ENCODE results near the gene ZNF777.
"Not testable (repeated sequence)": the region's sequence is repeated elsewhere in the genome, so short reads cannot be mapped to it uniquely, and the experiment has no call there.

The ZNF777 gene

DNA sequence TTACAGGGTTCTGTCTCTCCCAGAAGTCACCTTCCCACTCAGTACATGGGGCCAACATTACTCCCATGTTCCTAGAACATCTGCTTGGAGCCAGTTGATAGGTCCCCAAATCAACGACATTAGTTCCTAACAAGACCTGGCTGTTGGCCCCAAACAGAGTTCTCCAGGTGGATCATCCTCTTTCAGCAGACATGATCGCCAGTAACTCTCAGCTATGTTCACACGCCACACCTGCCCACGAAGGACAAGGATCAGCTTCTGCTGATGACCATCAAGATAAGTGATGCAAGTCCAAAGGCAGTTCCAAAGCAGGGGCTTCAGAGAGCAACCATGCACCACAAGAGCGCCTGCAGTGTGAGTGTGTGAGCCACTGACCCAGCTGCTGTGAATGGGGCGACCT is 11.0 kb downstream of the ZNF777 start:
- no peak overlapping the region for H3K4ac ChIP-seq (ENCODE audit: low read depth in 1 of 2, low read length in 2 of 2)
- H3K14ac ChIP-seq (ENCODE audit: low read length in 2 of 2) = no peak overlapping the region
- no peak overlapping the region for H3K27ac ChIP-seq (ENCODE audit: low read length, poor library complexity, severe bottlenecking)
- no peak overlapping the region for H2BK15ac ChIP-seq (ENCODE audit: low read depth, poor library complexity, severe bottlenecking)
- H2BK5ac ChIP-seq (ENCODE audit: low read depth, low read length, poor library complexity, severe bottlenecking) = no peak overlapping the region
- H3K4me1 ChIP-seq (ENCODE audit: control insufficient read depth, insufficient read depth, low read depth, low read length) = no peaks in the 10 kb centered on the region
- no peak overlapping the region for H3K4me2 ChIP-seq (ENCODE audit: low read length, poor library complexity, severe bottlenecking)
- H3K36me3 ChIP-seq (ENCODE audit: control insufficient read depth in 1 of 2, insufficient read depth in 2 of 2, low read depth in 1 of 2, low read length in 2 of 2) = peaks cover 65 to 82% of the 10 kb centered on the region in 2 experiments
- H4K8ac ChIP-seq (ENCODE audit: low read length) = no peak overlapping the region
- no peaks in the 10 kb centered on the region for H3K9me3 ChIP-seq (ENCODE audit: control insufficient read depth, low read length)
- H3K23ac ChIP-seq (ENCODE audit: low read length in 2 of 2) = no peak overlapping the region
- 97% methylated on average over 6 of the region's 6 CpGs for WGBS
- no peak overlapping the region for H3K9ac ChIP-seq (ENCODE audit: low read length)
- H3K18ac ChIP-seq (ENCODE audit: low read depth in 1 of 2, low read length in 2 of 2) = no peak overlapping the region
- no peak overlapping the region for H4K91ac ChIP-seq (ENCODE audit: low read length)
- H2BK12ac ChIP-seq (ENCODE audit: low read length in 2 of 2) = no peak overlapping the region
- H3K27me3 ChIP-seq (ENCODE audit: control insufficient read depth in 1 of 2, insufficient read depth in 1 of 2, low read length in 2 of 2) = no peaks in the 10 kb centered on the region
- no peak overlapping the region for H2AK5ac ChIP-seq (ENCODE audit: low read length, severe bottlenecking)
- peaks cover 43% of the 10 kb centered on the region for H3K79me1 ChIP-seq (replicated peaks; ENCODE audit: low read length, poor library complexity, severe bottlenecking)
- no peak overlapping the region for H2BK120ac ChIP-seq (ENCODE audit: low read depth, low read length)
- no peak for DNase-seq
- H3K4me3 ChIP-seq (ENCODE audit: insufficient read depth in 1 of 2, low read depth in 1 of 2, low read length in 2 of 2) = no peak overlapping the region
- no peak overlapping the region for H2AFZ ChIP-seq (ENCODE audit: low read depth, low read length)

DNA sequence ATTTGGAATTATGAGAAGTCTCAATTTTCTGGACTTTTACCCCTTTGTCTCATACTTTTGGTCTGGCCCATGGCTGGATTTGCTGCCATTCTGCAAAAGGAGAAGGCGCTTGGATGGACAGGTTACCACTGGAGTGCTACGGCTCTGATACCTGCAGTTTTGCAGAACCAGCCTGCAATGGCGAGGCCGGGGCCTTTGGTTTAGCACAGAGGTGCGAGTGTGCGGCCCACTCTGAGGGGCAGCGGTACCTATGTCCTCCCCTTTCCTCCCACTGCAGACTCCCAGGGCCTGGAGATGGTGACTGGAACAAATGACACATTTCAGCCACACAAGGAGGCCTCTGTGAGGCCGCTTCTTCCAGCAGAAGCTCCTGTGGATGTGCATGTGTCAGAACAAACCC is 11.9 kb downstream of the ZNF777 start:
- Histone ChIP-seq H2BK12ac (ENCODE audit: low read length in 2 of 2) (no peak overlapping the region), H2BK15ac (ENCODE audit: low read depth, poor library complexity, severe bottlenecking) (no peak overlapping the region), H4K91ac (ENCODE audit: low read length) (no peak overlapping the region), H2BK5ac (ENCODE audit: low read depth, low read length, poor library complexity, severe bottlenecking) (no peak overlapping the region), H3K14ac (ENCODE audit: low read length in 2 of 2) (no peak overlapping the region), H2AK5ac (ENCODE audit: low read length, severe bottlenecking) (no peak overlapping the region), H4K8ac (ENCODE audit: low read length) (no peak overlapping the region), H3K36me3 (ENCODE audit: control insufficient read depth in 1 of 2, insufficient read depth in 2 of 2, low read depth in 1 of 2, low read length in 2 of 2) (peaks cover 60 to 82% of the 10 kb centered on the region in 2 experiments), H3K18ac (ENCODE audit: low read depth in 1 of 2, low read length in 2 of 2) (no peak overlapping the region), H3K9ac (ENCODE audit: low read length) (no peak overlapping the region), H3K4me2 (ENCODE audit: low read length, poor library complexity, severe bottlenecking) (no peak overlapping the region), H2BK120ac (ENCODE audit: low read depth, low read length) (no peak overlapping the region), H3K27me3 (ENCODE audit: control insufficient read depth in 1 of 2, insufficient read depth in 1 of 2, low read length in 2 of 2) (no peaks in the 10 kb centered on the region), H3K9me3 (ENCODE audit: control insufficient read depth, low read length) (no peaks in the 10 kb centered on the region), H2AFZ (ENCODE audit: low read depth, low read length) (no peak overlapping the region), H3K23ac (ENCODE audit: low read length in 2 of 2) (no peak overlapping the region), H3K27ac (ENCODE audit: low read length, poor library complexity, severe bottlenecking) (no peak overlapping the region), H3K4me1 (ENCODE audit: control insufficient read depth, insufficient read depth, low read depth, low read length) (no peaks in the 10 kb centered on the region), H3K4ac (ENCODE audit: low read depth in 1 of 2, low read length in 2 of 2) (no peak overlapping the region), H3K4me3 (ENCODE audit: insufficient read depth in 1 of 2, low read depth in 1 of 2, low read length in 2 of 2) (no peak overlapping the region), H3K79me1 (replicated peaks; ENCODE audit: low read length, poor library complexity, severe bottlenecking) (peaks cover 35% of the 10 kb centered on the region)
- WGBS = 85% methylated on average over 8 of the region's 8 CpGs
- DNase-seq = no peak

DNA sequence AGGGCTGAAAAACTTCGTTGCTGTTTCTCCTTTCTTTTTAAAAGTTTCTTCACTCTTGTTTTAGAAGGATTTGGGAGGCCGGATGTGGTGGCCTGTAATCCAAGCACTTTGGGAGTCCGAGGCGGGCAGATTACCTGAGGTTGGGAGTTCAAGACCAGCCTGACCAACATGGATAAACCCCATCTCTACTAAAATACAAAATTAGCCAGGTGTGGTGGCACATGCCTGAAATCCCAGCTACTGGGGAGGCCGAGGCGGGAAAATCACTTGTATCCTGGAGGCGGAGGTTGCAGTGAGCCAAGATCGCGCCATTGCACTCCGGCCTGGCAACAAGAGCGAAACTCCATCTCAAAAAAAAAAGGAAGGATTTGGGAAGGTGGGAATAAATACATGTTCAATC is 14.8 kb downstream of the ZNF777 start:
- not testable (repeated sequence) for H3K9ac ChIP-seq (ENCODE audit: low read length); H3K14ac ChIP-seq (ENCODE audit: low read length in 2 of 2); H3K23ac ChIP-seq (ENCODE audit: low read length in 2 of 2); H3K4me3 ChIP-seq (ENCODE audit: insufficient read depth in 1 of 2, low read depth in 1 of 2, low read length in 2 of 2); H3K4me1 ChIP-seq (ENCODE audit: control insufficient read depth, insufficient read depth, low read depth, low read length); H3K4me2 ChIP-seq (ENCODE audit: low read length, poor library complexity, severe bottlenecking); H3K4ac ChIP-seq (ENCODE audit: low read depth in 1 of 2, low read length in 2 of 2); H2BK120ac ChIP-seq (ENCODE audit: low read depth, low read length); H4K8ac ChIP-seq (ENCODE audit: low read length); H2BK15ac ChIP-seq (ENCODE audit: low read depth, poor library complexity, severe bottlenecking); H2BK5ac ChIP-seq (ENCODE audit: low read depth, low read length, poor library complexity, severe bottlenecking); H2AFZ ChIP-seq (ENCODE audit: low read depth, low read length); H2AK5ac ChIP-seq (ENCODE audit: low read length, severe bottlenecking); H2BK12ac ChIP-seq (ENCODE audit: low read length in 2 of 2); H3K9me3 ChIP-seq (ENCODE audit: control insufficient read depth, low read length); H3K27me3 ChIP-seq (ENCODE audit: control insufficient read depth in 1 of 2, insufficient read depth in 1 of 2, low read length in 2 of 2); H4K91ac ChIP-seq (ENCODE audit: low read length); H3K27ac ChIP-seq (ENCODE audit: low read length, poor library complexity, severe bottlenecking); H3K18ac ChIP-seq (ENCODE audit: low read depth in 1 of 2, low read length in 2 of 2); DNase-seq
- Histone ChIP-seq H3K36me3 (ENCODE audit: control insufficient read depth in 1 of 2, insufficient read depth in 2 of 2, low read depth in 1 of 2, low read length in 2 of 2) (peaks cover 50 to 71% of the 10 kb centered on the region in 2 experiments), H3K79me1 (replicated peaks; ENCODE audit: low read length, poor library complexity, severe bottlenecking) (peaks cover 32% of the 10 kb centered on the region)
- 99% methylated on average over 9 of the region's 11 CpGs for WGBS

DNA sequence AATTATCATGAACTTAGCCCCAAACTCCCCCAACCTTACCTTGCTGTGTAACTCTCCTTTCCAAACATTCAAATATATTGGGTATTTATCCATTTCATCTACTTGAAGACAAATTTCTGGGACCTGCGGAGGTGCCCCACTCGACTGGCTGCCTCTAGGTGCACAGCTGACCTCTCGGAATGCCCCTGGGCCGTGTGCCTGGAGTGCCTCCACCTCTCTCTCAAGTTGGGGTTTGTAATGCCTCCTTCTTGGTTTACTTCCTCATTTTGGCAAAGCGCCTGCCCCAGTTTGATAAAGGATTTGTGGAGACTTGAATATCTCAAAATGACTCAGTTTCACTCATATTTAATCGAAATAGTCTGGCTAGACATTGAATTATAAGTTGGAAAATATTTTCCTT is 16.6 kb downstream of the ZNF777 start:
- Histone ChIP-seq H3K4me1 (ENCODE audit: control insufficient read depth, insufficient read depth, low read depth, low read length) (no peaks in the 10 kb centered on the region), H2AFZ (ENCODE audit: low read depth, low read length) (no peak overlapping the region), H2BK15ac (ENCODE audit: low read depth, poor library complexity, severe bottlenecking) (no peak overlapping the region), H2BK120ac (ENCODE audit: low read depth, low read length) (no peak overlapping the region), H2BK12ac (ENCODE audit: low read length in 2 of 2) (no peak overlapping the region), H4K91ac (ENCODE audit: low read length) (no peak overlapping the region), H3K23ac (ENCODE audit: low read length in 2 of 2) (no peak overlapping the region), H3K9ac (ENCODE audit: low read length) (no peak overlapping the region), H3K27ac (ENCODE audit: low read length, poor library complexity, severe bottlenecking) (no peak overlapping the region), H2AK5ac (ENCODE audit: low read length, severe bottlenecking) (no peak overlapping the region), H3K9me3 (ENCODE audit: control insufficient read depth, low read length) (no peaks in the 10 kb centered on the region), H3K27me3 (ENCODE audit: control insufficient read depth in 1 of 2, insufficient read depth in 1 of 2, low read length in 2 of 2) (no peaks in the 10 kb centered on the region), H3K79me1 (replicated peaks; ENCODE audit: low read length, poor library complexity, severe bottlenecking) (peaks cover 31% of the 10 kb centered on the region), H3K4ac (ENCODE audit: low read depth in 1 of 2, low read length in 2 of 2) (no peak overlapping the region), H3K36me3 (ENCODE audit: control insufficient read depth in 1 of 2, insufficient read depth in 2 of 2, low read depth in 1 of 2, low read length in 2 of 2) (peaks cover 36 to 63% of the 10 kb centered on the region in 2 experiments), H3K4me2 (ENCODE audit: low read length, poor library complexity, severe bottlenecking) (no peak overlapping the region), H3K18ac (ENCODE audit: low read depth in 1 of 2, low read length in 2 of 2) (no peak overlapping the region), H3K4me3 (ENCODE audit: insufficient read depth in 1 of 2, low read depth in 1 of 2, low read length in 2 of 2) (no peak overlapping the region), H2BK5ac (ENCODE audit: low read depth, low read length, poor library complexity, severe bottlenecking) (no peak overlapping the region), H3K14ac (ENCODE audit: low read length in 2 of 2) (no peak overlapping the region), H4K8ac (ENCODE audit: low read length) (no peak overlapping the region)
- WGBS = 86% methylated on average over 4 of the region's 6 CpGs
- DNase-seq = no peak

Data from mesenchymal stem cell (in vitro differentiated cells and primary cell).